ENCODE results near the gene FAM20A.
"Not testable (repeated sequence)": the region's sequence is repeated elsewhere in the genome, so short reads cannot be mapped to it uniquely, and the experiment has no call there.

The FAM20A gene

DNA sequence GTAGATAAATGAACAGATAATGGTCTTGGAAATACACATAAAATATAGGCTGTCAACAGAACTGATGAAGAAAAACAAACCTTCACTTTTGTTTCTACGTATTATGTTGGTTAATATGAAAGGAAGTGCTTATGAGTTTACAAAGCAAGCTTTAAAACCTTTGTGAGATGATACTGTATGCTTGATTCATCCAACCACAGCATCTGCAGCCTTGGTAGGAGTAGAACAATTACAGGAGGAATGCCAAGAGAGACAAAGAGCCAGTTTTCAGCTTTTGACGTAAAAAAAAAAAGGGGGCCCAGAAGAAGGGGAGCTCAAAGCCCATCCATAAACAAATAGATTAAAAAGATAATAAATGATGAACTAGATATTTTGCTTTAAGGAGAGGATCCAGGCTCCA is 13.3 kb downstream of the FAM20A start:
- DNase-seq (ENCODE audit: low read depth): no peak

- no peak for DNase-seq (ENCODE audit: low read depth)
Observed at GRCh38 chr17:68587026-68587425, 14.1 kb downstream of the FAM20A start.

DNA sequence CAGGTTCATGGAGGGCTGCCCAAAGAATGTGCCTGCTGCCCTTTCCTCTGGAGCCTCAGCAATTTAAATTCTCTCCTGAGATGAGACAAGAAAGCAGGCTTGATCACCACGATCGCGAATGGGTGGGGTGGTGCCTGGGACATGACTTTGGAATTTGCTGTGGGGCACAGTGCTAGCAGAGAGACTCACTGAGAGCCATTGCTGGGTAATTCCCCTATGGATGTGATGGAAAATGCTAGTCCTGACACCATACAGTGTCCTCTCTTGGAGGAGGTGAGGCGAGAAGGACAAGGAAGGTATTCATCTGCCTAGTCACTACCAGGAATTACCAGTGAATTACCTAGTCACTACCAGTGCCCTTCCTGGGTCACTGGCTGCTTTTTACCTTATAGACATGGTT is 15.5 kb downstream of the FAM20A start:
- DNase-seq (ENCODE audit: low read depth): no peak

DNA sequence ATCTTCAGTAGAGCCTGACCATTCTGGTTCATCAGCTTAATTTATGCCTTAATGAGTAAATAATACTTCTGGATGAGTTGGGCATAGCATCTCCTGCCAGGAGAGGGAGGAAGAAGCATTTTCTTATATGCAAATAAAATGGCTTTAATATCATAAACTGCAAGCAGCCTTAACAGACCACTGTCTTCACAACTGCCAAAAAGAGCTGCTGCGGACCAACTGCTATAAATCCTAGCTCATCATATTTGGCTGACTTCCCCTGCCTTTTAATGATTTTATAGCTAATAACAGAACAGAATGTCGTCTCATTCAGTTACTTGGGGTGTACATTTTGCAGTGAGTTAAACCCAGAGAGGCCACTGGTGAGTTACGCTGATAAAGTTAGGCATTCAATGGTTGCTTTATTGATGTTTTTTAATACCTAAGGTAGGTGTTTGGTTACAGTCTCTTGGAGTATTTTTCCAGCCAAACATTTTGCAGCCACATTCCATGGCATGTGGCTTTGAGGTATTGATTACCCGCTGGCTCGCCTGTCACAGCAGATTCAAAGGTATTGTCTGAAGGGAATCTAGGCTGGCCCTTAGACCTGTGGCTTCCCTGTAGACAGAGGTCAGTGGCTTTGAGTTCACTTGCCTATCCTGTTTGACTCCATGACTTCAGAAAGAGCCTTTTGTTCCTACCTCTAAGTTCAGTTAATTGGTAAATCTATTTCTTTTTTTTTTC is 16.4 kb downstream of the FAM20A start:
- DNase-seq (ENCODE audit: low read depth): no peak

DNA sequence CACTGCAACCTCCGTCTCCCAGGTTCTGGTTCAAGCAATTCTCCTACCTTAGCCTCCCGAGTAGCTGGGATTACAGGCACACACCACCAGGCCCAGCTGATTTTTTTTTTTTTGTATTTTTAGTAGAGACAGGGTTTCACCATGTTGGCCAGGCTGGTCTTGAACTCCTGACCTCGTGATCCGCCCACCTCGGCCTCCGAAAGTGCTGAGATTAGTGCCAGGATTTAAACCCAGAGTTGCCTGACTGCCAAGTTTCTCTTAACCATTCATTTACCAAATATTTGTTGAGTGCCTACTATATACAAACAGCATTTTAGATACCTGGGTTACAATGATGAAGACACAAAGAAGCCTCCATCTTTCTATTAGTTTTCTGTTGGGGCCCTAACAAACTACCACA is 18.3 kb downstream of the FAM20A start:
- DNase-seq (ENCODE audit: low read depth): not testable (repeated sequence)

DNA sequence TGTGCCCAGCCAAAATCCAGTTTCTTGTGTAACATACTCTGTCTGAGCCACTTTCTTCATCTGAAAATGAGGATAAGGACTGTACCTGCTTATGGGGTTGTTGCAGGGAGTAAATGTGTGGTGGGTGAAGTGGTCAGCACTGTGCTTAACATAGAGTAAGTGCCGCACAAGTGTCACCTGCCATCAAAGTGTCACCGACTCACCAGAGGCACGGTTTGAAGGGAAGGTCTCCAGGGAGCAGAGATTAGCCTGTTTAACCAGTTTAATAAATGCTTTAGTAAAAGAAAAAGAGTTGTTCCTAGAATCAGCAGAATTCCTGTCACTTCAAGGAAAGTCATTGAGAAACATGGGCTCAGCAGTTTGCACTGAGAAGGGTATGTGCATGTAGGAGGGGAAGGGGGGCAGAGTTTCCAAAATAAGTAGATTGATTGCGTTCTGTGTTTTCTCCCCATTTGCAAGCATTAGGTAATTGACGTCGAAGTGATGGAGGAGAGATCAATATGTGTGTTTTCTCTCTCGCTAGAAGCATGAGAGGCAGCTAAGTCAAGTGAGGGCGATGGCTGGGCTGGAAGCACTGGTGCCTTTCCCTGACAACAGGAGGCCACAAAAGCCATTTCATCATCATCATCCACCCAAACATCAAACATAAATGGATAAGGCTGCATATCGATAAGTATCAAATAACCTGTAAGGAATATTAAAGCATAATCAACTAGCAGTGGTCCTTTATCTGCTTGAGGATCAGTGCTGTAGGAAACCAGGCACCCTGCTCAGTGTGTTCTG is 19.1 kb downstream of the FAM20A start:
- DNase-seq (ENCODE audit: low read depth): no peak

DNA sequence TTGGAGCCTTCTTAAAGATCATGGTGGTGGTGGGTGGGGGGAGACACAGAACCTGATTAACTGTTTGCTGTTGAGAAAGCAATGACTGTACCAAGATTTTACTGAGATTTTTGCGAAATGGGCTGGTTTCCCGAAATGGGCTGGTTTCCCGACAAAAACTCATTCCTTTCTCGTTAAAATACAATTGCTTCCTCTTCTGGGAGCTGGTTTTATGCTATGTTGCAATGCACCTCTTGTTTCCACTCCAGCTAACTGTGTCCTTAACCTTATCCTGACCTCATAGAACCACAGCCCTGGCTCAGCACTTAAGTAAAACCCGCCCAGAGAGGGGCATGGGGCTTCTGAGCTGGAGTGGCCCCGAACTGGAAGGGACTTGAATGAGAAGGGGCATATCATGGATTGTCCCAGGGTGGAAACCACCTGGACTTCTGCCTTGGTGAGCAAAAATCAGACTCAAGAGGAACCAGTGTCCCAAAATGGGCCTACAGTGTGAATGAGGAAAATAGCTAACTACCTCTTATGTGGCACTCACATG is 20.9 kb downstream of the FAM20A start:
- no peak for DNase-seq (ENCODE audit: low read depth)

DNA sequence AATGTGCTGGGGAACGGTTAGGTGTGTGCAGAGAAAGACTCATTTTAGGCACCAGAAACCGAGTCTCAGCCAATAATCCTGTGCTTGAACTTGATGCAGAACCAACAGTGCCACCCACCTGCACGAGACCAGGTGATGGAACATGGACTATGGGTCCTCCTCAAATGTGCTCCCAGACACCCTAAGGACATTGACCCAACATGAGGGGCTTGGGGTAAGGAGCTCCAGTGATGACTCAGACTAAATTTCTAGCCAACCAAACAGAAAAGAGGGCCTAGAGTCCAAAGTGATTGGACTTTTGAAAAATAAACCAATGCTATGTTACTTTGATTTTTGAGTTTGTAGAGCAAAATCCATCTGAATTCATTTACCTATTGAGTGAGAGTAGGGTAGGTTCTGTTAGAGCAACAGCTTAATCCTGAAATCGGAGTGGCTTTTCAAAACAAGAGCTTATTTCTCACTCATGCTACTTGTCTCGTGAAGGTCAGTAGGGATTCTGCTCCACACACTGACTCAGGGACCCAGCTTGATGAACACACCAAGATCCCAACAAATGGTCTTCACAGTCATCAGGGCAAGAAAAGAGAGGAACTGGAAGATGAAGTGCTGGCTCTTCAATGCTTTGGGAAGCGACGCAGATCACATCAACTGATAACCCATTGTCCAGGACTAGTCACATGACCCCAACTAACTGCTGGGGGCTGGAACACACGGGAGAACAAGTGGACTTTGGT is 21.8 kb downstream of the FAM20A start:
- no peak for DNase-seq (ENCODE audit: low read depth)

DNA sequence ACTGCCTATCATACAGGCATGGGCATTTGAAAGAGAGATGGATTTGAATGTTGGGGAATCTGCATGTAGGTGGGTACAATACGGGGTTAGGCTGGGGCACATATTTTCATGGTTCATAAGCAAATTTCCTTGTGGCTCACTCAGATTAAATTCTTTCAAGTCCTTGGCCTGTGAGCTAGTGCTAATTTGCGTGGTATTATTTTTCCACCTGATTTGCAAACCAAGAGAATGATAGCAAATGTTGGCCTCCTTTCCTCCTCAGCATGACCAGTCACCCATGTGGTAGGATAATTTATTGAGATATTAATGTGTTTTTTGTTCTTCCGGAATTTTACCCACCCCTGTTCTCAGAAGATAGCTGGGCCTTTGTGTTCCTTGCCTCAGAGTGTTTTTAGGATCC is 22.9 kb downstream of the FAM20A start:
- no peak for DNase-seq (ENCODE audit: low read depth)

- no peak for DNase-seq (ENCODE audit: low read depth)
Observed at GRCh38 chr17:68577497-68577821, 23.7 kb downstream of the FAM20A start.

GRCh38 chr17:68576811-68577496 is 24.2 kb downstream of the FAM20A start:
- DNase-seq (ENCODE audit: low read depth): no peak

DNA sequence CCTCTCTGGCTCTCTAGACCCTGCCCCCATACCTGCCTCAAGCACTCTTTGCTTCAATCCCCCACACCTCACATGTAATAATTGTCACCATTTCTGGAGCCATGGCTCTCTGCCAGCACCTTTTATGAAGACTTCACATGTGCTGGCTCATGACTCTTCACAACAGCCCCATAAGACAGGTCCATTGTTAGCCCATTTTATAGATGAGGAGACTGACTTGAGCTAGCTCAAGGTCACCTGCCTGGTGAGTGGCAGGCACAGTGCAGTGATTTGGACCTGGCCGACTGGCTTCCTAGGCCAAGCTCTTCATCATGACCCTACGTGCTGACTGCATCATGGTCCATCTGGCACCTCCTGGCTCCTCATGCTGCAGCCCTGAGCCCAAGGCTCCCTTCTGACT is 25.0 kb downstream of the FAM20A start:
- no peak for DNase-seq (ENCODE audit: low read depth)

- DNase-seq (ENCODE audit: low read depth): no peak
Observed at GRCh38 chr17:68573338-68573737, 27.8 kb downstream of the FAM20A start.

GRCh38 chr17:68572138-68572842 is 28.9 kb downstream of the FAM20A start:
- DNase-seq (ENCODE audit: low read depth): no peak

DNA sequence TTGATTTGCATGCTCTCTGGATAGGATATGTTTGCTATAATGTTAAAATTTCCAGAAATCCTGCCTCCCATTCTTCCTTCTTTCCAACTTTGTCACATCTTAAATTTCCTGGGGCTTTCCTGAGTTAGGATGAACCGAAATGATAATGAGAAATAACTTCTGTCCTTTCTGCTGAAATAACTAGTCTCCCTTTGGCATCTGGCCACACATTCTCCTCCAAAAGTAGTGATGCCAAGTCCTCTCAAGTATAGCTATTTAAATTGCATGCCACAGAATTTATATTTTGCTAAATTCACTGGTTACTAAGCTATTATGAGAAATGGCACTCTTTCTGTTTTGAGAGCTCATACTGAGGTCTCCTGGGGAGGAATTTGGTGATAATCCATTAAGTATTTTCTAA is 30.6 kb downstream of the FAM20A start:
- no peak for DNase-seq (ENCODE audit: low read depth)

DNA sequence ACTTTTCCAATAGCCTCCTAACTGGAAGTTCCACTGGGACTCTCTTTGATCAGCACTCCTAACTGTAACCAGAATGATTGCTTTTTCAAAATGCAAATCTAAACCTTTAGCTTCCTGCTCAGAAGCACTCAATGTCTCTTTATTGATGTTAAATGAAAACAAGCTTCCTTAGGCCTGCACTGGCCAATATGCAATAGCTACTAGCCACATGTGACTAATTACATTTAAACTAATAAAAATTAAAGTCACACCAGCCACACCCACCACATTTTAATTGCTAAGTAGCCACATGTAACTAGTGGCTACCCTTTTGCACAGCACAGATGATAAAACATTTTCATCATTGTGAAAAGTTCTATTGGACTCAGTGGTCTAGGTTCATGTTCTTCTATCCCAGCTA is 31.8 kb downstream of the FAM20A start:
- DNase-seq (ENCODE audit: low read depth): no peak

DNA sequence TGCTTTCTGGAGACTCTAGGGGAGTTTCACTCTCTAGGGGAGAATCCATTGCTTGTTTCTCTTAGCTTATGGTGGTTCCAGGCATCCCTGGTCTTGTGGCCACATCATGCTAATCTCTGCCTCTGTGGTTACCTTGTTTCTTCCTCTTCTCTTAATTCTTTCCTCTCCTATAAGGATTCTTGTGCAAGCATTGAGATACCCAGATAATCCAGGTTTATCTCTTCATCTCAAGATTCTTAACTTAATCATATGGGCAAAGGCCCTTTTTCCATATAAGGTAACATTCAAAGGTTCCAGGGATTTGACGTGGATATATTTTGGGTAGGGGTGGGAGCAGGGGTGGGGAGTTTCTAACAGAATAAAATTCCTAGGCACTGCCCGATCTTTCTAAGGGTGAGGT is 32.6 kb downstream of the FAM20A start:
- DNase-seq (ENCODE audit: low read depth): no peak

GRCh38 chr17:68567581-68567980 is 33.6 kb downstream of the FAM20A start:
- no peak for DNase-seq (ENCODE audit: low read depth)

DNA sequence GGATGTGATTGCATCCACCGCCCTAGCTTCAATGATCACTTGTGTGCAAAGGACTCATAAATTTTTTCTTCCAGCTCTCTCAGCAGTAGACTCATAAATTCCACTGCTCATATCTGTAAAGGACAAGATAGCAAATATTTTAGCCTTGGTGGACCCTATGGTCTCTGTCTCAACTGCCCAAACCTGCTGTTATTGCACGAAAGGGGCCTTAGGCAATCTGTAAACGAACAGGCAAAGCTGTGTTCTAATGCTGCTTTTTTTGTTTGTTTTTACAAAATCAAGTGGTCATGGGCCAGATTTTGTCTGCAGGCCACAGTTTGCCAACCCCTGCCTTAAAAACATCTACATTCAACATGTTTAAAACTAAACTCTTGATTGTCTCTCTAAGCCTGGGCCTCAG is 34.1 kb downstream of the FAM20A start:
- no peak for DNase-seq (ENCODE audit: low read depth)

GRCh38 chr17:68566442-68566738 is 34.8 kb downstream of the FAM20A start:
- DNase-seq (ENCODE audit: low read depth): no peak

GRCh38 chr17:68565661-68566441 is 35.3 kb downstream of the FAM20A start:
- no peak for DNase-seq (ENCODE audit: low read depth)

All from activated gamma-delta T cell treated with anti-CD3 and anti-CD28 coated beads, Interleukin-2, amount 50 U/mL, for 16 hours (primary cell).